ENCODE data around the gene SPINK5.

Gene SPINK5

DNA sequence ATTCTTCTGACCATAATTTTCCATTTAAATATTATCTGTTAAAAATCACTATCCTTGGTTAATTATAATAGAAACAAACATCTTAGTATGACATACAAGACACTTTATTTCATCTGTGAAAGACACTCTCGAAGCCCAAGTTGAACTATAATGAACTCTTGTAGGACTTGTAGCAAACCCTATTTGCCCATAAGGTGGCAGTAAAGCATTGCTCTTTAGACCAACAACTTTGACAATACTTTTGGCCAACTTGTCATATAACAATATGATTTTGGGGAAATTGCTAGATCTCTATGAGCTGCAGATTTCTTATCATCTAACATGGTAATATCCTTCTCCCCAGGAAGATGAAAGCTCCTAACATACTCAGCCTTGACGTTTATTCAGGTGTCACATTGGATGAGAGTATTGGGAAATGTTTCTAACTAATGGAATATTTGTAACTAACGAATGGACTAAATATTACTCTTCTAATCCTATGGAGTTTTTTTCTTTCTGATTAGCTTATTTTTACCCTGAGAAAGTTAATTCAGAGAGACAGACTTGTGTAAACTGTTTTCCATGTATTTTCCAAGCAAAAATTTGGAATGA is 115.5 kb downstream of the SPINK5 start:
- peak; percentile 72 to 75 for DNase-seq

DNA sequence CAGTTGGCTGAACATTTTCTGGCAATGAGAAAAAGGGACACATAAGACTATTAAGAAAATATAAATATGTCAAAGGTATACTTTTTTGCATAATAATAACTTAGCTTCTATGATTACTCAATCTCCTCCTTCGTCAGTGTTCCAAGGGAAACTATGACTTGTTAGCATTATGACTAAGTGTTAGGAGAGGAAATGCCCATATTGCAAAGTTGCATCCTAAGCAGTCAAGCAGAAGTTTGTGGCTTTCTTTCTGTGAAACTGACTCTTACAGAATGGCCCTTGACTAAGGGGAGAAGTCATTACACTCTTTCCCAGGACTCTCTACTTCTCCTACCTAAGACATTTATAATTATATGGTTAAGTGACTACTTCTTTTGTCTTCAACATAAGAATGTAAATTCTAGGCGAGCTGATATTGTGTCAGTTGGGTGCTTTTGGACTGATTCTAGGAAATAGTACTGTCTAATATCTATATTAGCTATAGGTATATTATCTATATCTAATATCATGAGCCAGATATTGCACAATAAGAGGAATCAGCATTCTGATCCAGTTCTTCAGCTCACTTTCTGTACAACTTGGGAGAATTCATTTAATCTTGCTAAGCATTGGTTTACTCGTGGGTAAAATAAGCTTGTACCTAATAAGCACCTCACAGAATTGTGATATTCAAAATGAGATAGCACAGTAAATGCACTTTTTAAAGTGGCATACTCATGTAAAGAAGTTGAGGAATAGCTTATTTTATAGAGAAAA is 122.6 kb downstream of the SPINK5 start:
- DNase-seq = peak; percentile 21 to 32
